ENCODE results near the gene IGF1. TPM values are rescaled to one million over a fixed set of nuclear protein-coding genes. Genes with fewer than 3 reads are reported as not detected.

The IGF1 gene
- total RNA-seq, 1 donor from 2014 or later, result not detected

DNA sequence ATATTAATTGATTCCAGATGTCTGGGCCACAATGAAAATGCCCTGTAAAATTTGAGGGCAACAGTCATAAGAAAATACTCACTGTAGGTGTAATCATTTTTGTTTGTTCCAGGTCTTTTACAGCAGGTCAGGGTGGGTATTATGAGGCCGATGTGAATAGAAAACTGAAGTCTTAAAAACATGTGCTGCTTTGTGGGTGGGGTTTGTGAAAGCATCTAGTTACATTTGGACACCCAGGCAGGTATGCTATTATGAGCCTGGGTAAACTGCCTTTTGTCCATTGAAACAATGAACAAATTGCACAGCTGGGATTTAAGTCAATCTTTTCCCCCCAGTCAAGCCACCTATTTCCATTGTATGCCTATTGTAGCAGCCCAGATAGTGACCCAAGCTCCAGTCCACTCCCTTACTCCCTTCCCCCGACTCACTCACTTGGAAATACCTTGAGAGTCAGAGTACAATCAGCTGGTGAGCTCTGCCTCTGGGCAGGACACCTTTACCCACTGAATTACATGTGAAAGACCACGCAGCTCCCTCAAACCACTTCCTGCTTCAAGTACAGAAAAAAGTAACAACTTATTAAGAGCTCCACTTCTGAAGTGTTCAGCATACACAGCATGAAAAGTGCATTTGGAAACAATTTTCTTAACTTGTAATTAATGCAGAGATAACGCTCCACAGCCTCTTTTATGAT lies 1.8 kb downstream of the IGF1 start:
- TF ChIP-seq CTCF (IDR thresholded peaks at IDR 0.05; ENCODE audit: partially characterized antibody, unreplicated experiment), result no peak
- Mint-ChIP-seq H3K36me3 (ENCODE audit: unreplicated experiment) (no peaks in the 10 kb centered on the region), H3K27ac (ENCODE audit: unreplicated experiment) (no peak overlapping the region), H3K27me3 (ENCODE audit: unreplicated experiment) (no peaks in the 10 kb centered on the region), H3K4me1 (ENCODE audit: low read depth, unreplicated experiment) (peaks cover 3% of the 10 kb centered on the region), H3K4me3 (ENCODE audit: unreplicated experiment) (no peak overlapping the region), H3K9me3 (ENCODE audit: unreplicated experiment) (peaks cover 1% of the 10 kb centered on the region)
- DNase-seq, result no peak

- no peaks in the 10 kb centered on the region for H3K27me3 Mint-ChIP-seq (ENCODE audit: unreplicated experiment)
- H3K9me3 Mint-ChIP-seq (ENCODE audit: unreplicated experiment), result no peaks in the 10 kb centered on the region
- no peak for TF ChIP-seq CTCF (IDR thresholded peaks at IDR 0.05; ENCODE audit: partially characterized antibody, unreplicated experiment)
- no peaks in the 10 kb centered on the region for H3K36me3 Mint-ChIP-seq (ENCODE audit: unreplicated experiment)
- H3K4me1 Mint-ChIP-seq (ENCODE audit: low read depth, unreplicated experiment), result peaks cover 7% of the 10 kb centered on the region
- no peak overlapping the region for H3K27ac Mint-ChIP-seq (ENCODE audit: unreplicated experiment)
- no peak overlapping the region for H3K4me3 Mint-ChIP-seq (ENCODE audit: unreplicated experiment)
- no peak for DNase-seq
Measured at GRCh38 chr12:102475355-102475754, 5.0 kb downstream of the IGF1 start.

DNA sequence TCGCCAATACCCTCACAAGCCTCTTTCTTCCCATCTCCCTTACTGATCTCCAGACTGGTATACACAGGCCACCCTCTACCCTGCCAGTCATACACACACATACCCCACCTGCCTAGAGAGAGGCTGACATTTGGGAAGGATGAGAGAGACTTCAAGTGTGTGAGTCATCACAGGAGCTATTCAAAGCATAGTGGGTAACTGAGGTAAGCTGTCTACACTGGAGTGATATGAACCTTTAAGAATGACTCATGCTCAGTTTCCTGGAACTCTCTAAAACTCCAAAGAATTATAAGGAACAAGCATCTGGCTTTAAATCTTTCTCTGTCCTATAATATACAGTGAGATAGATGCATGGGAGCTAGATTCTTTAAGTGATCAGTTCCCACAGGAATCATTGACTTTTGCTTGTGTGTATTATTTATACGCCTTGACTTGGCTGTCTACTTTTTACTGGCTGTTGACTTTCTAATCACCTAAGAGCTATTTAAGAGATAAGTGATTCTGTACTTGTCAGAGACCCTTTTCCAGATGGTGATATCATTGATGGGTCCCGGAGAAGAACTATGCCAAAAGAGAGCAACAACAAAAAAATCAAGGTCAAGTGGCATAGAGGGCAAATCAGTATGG lies 5.8 kb downstream of the IGF1 start:
- Mint-ChIP-seq H3K4me1 (ENCODE audit: low read depth, unreplicated experiment) (peaks cover 7% of the 10 kb centered on the region), H3K27ac (ENCODE audit: unreplicated experiment) (no peak overlapping the region), H3K9me3 (ENCODE audit: unreplicated experiment) (no peaks in the 10 kb centered on the region), H3K27me3 (ENCODE audit: unreplicated experiment) (no peaks in the 10 kb centered on the region), H3K36me3 (ENCODE audit: unreplicated experiment) (no peaks in the 10 kb centered on the region), H3K4me3 (ENCODE audit: unreplicated experiment) (no peak overlapping the region)
- no peak for TF ChIP-seq CTCF (IDR thresholded peaks at IDR 0.05; ENCODE audit: partially characterized antibody, unreplicated experiment)
- DNase-seq, result no peak

- H3K36me3 Mint-ChIP-seq (ENCODE audit: unreplicated experiment), result no peaks in the 10 kb centered on the region
- no peak overlapping the region for H3K4me3 Mint-ChIP-seq (ENCODE audit: unreplicated experiment)
- H3K27me3 Mint-ChIP-seq (ENCODE audit: unreplicated experiment), result no peaks in the 10 kb centered on the region
- DNase-seq, result no peak
- H3K27ac Mint-ChIP-seq (ENCODE audit: unreplicated experiment), result no peak overlapping the region
- no peak for TF ChIP-seq CTCF (IDR thresholded peaks at IDR 0.05; ENCODE audit: partially characterized antibody, unreplicated experiment)
- peaks cover 5% of the 10 kb centered on the region for H3K4me1 Mint-ChIP-seq (ENCODE audit: low read depth, unreplicated experiment)
- H3K9me3 Mint-ChIP-seq (ENCODE audit: unreplicated experiment), result no peaks in the 10 kb centered on the region
Measured at GRCh38 chr12:102472496-102472895, 7.9 kb downstream of the IGF1 start.

DNA sequence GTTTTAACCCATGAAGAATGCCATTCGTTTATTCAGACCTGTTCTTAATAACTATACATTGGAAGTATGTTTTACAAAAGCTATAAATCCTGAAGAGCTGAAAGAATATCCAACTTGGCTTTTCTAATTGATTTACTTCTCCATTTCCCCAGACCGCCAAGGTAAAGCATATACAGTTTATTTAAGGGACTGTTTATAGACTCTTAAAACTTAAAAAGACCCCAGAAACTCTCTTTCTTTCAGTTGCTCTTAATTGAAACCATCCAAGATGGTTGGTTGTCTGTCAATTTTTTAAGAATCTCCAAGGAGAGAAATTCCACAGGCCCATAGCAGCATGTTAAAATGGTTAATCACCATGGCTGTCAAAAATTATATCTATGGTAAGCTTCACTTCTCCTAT lies 8.8 kb downstream of the IGF1 start:
- Mint-ChIP-seq H3K4me3 (ENCODE audit: unreplicated experiment) (peak overlapping the region; percentile 46), H3K36me3 (ENCODE audit: unreplicated experiment) (no peaks in the 10 kb centered on the region), H3K27me3 (ENCODE audit: unreplicated experiment) (no peaks in the 10 kb centered on the region), H3K9me3 (ENCODE audit: unreplicated experiment) (no peaks in the 10 kb centered on the region), H3K27ac (ENCODE audit: unreplicated experiment) (peak overlapping the region; percentile 65), H3K4me1 (ENCODE audit: low read depth, unreplicated experiment) (peaks cover 5% of the 10 kb centered on the region)
- DNase-seq, result no peak
- no peak for TF ChIP-seq CTCF (IDR thresholded peaks at IDR 0.05; ENCODE audit: partially characterized antibody, unreplicated experiment)
